GM21786 (cell line): ENCODE data around the gene CCL1.
"Not testable (repeated sequence)": the region's sequence is repeated elsewhere in the genome, so short reads cannot be mapped to it uniquely, and the experiment has no call there.

ENCODE experiments used
- ATAC-seq: cut with Tn5 transposase; IDR thresholded peaks from one replicate; pipeline ENCODE4 v1.9.1; 2021; ENCODE audit not compliant: unreplicated experiment

The CCL1 gene

GRCh38 chr17:34361478-34362061, 1.5 kb downstream of the CCL1 start:
- no peak for ATAC-seq

GRCh38 chr17:34360601-34361270, 2.3 kb downstream of the CCL1 start:
- no peak for ATAC-seq

- ATAC-seq, result no peak
These were observed 4.4 kb downstream of the CCL1 start for GRCh38 chr17:34358631-34359030.

- ATAC-seq, result no peak
These were observed 5.6 kb downstream of the CCL1 start for GRCh38 chr17:34357398-34357797.

- ATAC-seq, result no peak
These were observed 6.8 kb downstream of the CCL1 start, which contains the start of gene CCL13 for GRCh38 chr17:34356194-34356593. Gene CCL13, plus strand, starts transcription at chr17:34356480. Its CDS starts 47 bp downstream, at chr17:34356527.

GRCh38 chr17:34354637-34355036, 8.4 kb downstream of the CCL1 start:
- ATAC-seq, result no peak

GRCh38 chr17:34352191-34352590, 10.8 kb downstream of the CCL1 start:
- no peak for ATAC-seq

- ATAC-seq, result no peak
These were observed 11.9 kb downstream of the CCL1 start for GRCh38 chr17:34351096-34351495.

GRCh38 chr17:34349751-34350150, 13.3 kb downstream of the CCL1 start:
- no peak for ATAC-seq

GRCh38 chr17:34347063-34347462, 16.0 kb downstream of the CCL1 start:
- no peak for ATAC-seq

- ATAC-seq, result no peak
These were observed 21.1 kb downstream of the CCL1 start for GRCh38 chr17:34341916-34342315.

GRCh38 chr17:34339138-34339770, 23.8 kb downstream of the CCL1 start:
- ATAC-seq, result no peak

- ATAC-seq, result no peak
These were observed 25.3 kb downstream of the CCL1 start for GRCh38 chr17:34337701-34338100.

GRCh38 chr17:34327580-34327979, 35.5 kb downstream of the CCL1 start:
- ATAC-seq, result not testable (repeated sequence)

- ATAC-seq, result no peak
These were observed 41.1 kb downstream of the CCL1 start for GRCh38 chr17:34321964-34322363.

- no peak for ATAC-seq
These were observed 44.0 kb downstream of the CCL1 start, which contains the start of gene CCL8 for GRCh38 chr17:34319039-34319483. Gene CCL8, plus strand, starts transcription at chr17:34319435. Its CDS starts 67 bp downstream, at chr17:34319502.

GRCh38 chr17:34318474-34318873, 44.6 kb downstream of the CCL1 start:
- ATAC-seq, result no peak

GRCh38 chr17:34314279-34314678, 48.8 kb downstream of the CCL1 start:
- ATAC-seq, result no peak

GRCh38 chr17:34313164-34313563, 49.9 kb downstream of the CCL1 start:
- no peak for ATAC-seq

GRCh38 chr17:34312080-34312479, 51.0 kb downstream of the CCL1 start:
- no peak for ATAC-seq

GRCh38 chr17:34311291-34311690, 51.7 kb downstream of the CCL1 start:
- no peak for ATAC-seq
